ENCODE measurements around the gene GJA4.
"Not testable (repeated sequence)": the region's sequence is repeated elsewhere in the genome, so short reads cannot be mapped to it uniquely, and the experiment has no call there.

The GJA4 gene

GRCh38 chr1:34792424-34792823 lies 375 bp upstream of the GJA4 start:
- no peak for DNase-seq

GRCh38 chr1:34794001-34794789 lies 1.4 kb downstream of the GJA4 start:
- DNase-seq, result no peak

GRCh38 chr1:34794790-34795180 lies 2.0 kb downstream of the GJA4 start:
- DNase-seq, result no peak

GRCh38 chr1:34795916-34796315 lies 3.1 kb downstream of the GJA4 start:
- DNase-seq, result no peak

GRCh38 chr1:34796990-34797389 lies 4.2 kb downstream of the GJA4 start:
- DNase-seq, result no peak

GRCh38 chr1:34800214-34800613 lies 7.4 kb downstream of the GJA4 start:
- peak; percentile 46 to 75 (median 50) for DNase-seq

GRCh38 chr1:34803770-34804169 lies 11.0 kb downstream of the GJA4 start:
- no peak for DNase-seq

- no peak for DNase-seq
Measured at GRCh38 chr1:34806396-34806795, 13.6 kb downstream of the GJA4 start.

GRCh38 chr1:34808051-34808810 lies 15.4 kb downstream of the GJA4 start:
- DNase-seq, result no peak

- not testable (repeated sequence) for DNase-seq
Measured at GRCh38 chr1:34810781-34811180, 18.0 kb downstream of the GJA4 start.

GRCh38 chr1:34816332-34816731 lies 23.5 kb downstream of the GJA4 start:
- no peak for DNase-seq

- DNase-seq, result no peak
Measured at GRCh38 chr1:34816778-34817177, 24.0 kb downstream of the GJA4 start.

GRCh38 chr1:34818862-34819261 lies 26.1 kb downstream of the GJA4 start:
- DNase-seq, result not testable (repeated sequence)

GRCh38 chr1:34822202-34822601 lies 29.4 kb downstream of the GJA4 start:
- no peak for DNase-seq

- DNase-seq, result no peak
Measured at GRCh38 chr1:34824817-34825454, 32.1 kb downstream of the GJA4 start.

- no peak for DNase-seq
Measured at GRCh38 chr1:34825455-34826091, 32.8 kb downstream of the GJA4 start.

- DNase-seq, result no peak
Measured at GRCh38 chr1:34827341-34827941, 34.6 kb downstream of the GJA4 start.

- no peak for DNase-seq
Measured at GRCh38 chr1:34828611-34829010, 35.8 kb downstream of the GJA4 start.

GRCh38 chr1:34829250-34829649 lies 36.5 kb downstream of the GJA4 start:
- DNase-seq, result no peak

- no peak for DNase-seq
Measured at GRCh38 chr1:34831721-34832246, 39.0 kb downstream of the GJA4 start.

GRCh38 chr1:34833711-34834110 lies 40.9 kb downstream of the GJA4 start:
- no peak for DNase-seq

GRCh38 chr1:34839526-34840305 lies 46.9 kb downstream of the GJA4 start:
- DNase-seq, result no peak

All from suppressor macrophage treated with lipopolysaccharide for 1 hour (primary cell).